Panc1 (cell line): ENCODE results near the gene INPP5B.

ENCODE experiments used
- POLR2AphosphoS5 ChIP-seq: IDR thresholded peaks from 2 replicates; pipeline ENCODE4 v1.6.1; 2012; ENCODE audit warnings: mild to moderate bottlenecking, low read depth, low read length, moderate library complexity
- SIN3A ChIP-seq: IDR thresholded peaks from 2 replicates; pipeline ENCODE4 v1.6.1; 2012; ENCODE audit warnings: low read depth, mild to moderate bottlenecking, low read length, moderate library complexity, borderline replicate concordance; ENCODE audit not compliant: insufficient read depth
- TCF7L2 ChIP-seq: IDR thresholded peaks from 2 replicates; pipeline ENCODE4 v1.6.1; 2011; ENCODE audit warnings: mild to moderate bottlenecking, low read depth, low read length, inconsistent platforms
- TF ChIP-seq, protein P1 (sequence below): fragments of 450-650 bp; IDR thresholded peaks from 2 replicates; pipeline ENCODE4 v1.5.1; 2017; ENCODE audit warnings: mild to moderate bottlenecking
- TF ChIP-seq, protein P2 (sequence below), 2 experiments: IDR thresholded peaks; 2 replicates each; pipeline ENCODE4 v1.6.1; 2011 to 2012; ENCODE audit warnings: low read depth in 2 of 2, control low read depth in 1 of 2, low read length in 1 of 2, mild to moderate bottlenecking in 1 of 2, moderate library complexity in 1 of 2; ENCODE audit not compliant: insufficient read depth in 1 of 2

DNA sequence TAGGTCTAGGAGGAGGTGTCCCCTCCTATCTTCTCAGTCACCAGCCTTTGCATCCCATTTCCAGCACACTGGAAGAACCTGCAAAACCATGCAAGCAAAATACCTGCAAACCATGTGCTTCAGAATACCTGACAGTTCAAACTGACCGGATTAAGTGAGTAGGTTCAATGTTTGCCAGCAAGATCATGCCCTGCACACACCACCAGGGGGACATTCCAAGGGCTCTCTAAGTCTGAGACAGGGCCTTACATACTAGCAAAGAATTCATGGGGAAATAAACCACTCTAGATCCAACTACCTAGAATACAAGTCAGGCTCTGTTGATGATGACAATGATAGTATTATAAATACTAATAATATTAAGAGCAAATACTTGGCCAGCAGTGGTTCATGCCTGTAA is 27.6 kb downstream of the INPP5B start:
- TF ChIP-seq, protein P1, sequence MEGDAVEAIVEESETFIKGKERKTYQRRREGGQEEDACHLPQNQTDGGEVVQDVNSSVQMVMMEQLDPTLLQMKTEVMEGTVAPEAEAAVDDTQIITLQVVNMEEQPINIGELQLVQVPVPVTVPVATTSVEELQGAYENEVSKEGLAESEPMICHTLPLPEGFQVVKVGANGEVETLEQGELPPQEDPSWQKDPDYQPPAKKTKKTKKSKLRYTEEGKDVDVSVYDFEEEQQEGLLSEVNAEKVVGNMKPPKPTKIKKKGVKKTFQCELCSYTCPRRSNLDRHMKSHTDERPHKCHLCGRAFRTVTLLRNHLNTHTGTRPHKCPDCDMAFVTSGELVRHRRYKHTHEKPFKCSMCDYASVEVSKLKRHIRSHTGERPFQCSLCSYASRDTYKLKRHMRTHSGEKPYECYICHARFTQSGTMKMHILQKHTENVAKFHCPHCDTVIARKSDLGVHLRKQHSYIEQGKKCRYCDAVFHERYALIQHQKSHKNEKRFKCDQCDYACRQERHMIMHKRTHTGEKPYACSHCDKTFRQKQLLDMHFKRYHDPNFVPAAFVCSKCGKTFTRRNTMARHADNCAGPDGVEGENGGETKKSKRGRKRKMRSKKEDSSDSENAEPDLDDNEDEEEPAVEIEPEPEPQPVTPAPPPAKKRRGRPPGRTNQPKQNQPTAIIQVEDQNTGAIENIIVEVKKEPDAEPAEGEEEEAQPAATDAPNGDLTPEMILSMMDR: no peak
- TF ChIP-seq, protein P2, sequence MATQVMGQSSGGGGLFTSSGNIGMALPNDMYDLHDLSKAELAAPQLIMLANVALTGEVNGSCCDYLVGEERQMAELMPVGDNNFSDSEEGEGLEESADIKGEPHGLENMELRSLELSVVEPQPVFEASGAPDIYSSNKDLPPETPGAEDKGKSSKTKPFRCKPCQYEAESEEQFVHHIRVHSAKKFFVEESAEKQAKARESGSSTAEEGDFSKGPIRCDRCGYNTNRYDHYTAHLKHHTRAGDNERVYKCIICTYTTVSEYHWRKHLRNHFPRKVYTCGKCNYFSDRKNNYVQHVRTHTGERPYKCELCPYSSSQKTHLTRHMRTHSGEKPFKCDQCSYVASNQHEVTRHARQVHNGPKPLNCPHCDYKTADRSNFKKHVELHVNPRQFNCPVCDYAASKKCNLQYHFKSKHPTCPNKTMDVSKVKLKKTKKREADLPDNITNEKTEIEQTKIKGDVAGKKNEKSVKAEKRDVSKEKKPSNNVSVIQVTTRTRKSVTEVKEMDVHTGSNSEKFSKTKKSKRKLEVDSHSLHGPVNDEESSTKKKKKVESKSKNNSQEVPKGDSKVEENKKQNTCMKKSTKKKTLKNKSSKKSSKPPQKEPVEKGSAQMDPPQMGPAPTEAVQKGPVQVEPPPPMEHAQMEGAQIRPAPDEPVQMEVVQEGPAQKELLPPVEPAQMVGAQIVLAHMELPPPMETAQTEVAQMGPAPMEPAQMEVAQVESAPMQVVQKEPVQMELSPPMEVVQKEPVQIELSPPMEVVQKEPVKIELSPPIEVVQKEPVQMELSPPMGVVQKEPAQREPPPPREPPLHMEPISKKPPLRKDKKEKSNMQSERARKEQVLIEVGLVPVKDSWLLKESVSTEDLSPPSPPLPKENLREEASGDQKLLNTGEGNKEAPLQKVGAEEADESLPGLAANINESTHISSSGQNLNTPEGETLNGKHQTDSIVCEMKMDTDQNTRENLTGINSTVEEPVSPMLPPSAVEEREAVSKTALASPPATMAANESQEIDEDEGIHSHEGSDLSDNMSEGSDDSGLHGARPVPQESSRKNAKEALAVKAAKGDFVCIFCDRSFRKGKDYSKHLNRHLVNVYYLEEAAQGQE (IDR thresholded peaks at IDR 0.05; ENCODE audit: insufficient read depth in 1 of 2, low read depth in 2 of 2, low read length in 1 of 2): no peak
- TF ChIP-seq SIN3A: no peak
- TF ChIP-seq POLR2AphosphoS5: no peak
- TF ChIP-seq TCF7L2: no peak
